ENCODE results near the gene UGT1A5. TPM values are rescaled to one million over a fixed set of nuclear protein-coding genes. Genes with fewer than 3 reads are reported as not detected.

The UGT1A5 gene
- total and polyA plus RNA-seq, 2 experiments from 2014 or later, result not detected

GRCh38 chr2:233714121-233714520, 1.4 kb downstream of the UGT1A5 start:
- H2AFZ ChIP-seq, result no peak overlapping the region
- no peaks in the 10 kb centered on the region for H3K79me2 ChIP-seq (replicated peaks; ENCODE audit: insufficient read depth)
- no peak overlapping the region for H3K4me2 ChIP-seq
- no peaks in the 10 kb centered on the region for H3K27me3 ChIP-seq (ENCODE audit: insufficient read depth)
- H3K4me3 Mint-ChIP-seq, result no peak overlapping the region
- H3K9me2 ChIP-seq (ENCODE audit: insufficient read depth), result no peaks in the 10 kb centered on the region
- ATAC-seq (no peak), DNase-seq (ENCODE audit: low spot score) (no peak)
- H4K20me1 ChIP-seq (replicated peaks; ENCODE audit: insufficient read depth), result no peaks in the 10 kb centered on the region
- no peaks in the 10 kb centered on the region for H3K4me1 ChIP-seq (ENCODE audit: insufficient read depth)
- no peak overlapping the region for H3K27ac Mint-ChIP-seq
- no peaks in the 10 kb centered on the region for H3F3A ChIP-seq (replicated peaks; ENCODE audit: low read depth)
- H3K27me3 Mint-ChIP-seq (ENCODE audit: insufficient read depth, low read depth, poor library complexity), result peaks cover 13% of the 10 kb centered on the region
- no peak overlapping the region for H3K27ac ChIP-seq (ENCODE audit: low read depth)
- H3K4me3 ChIP-seq, result no peak overlapping the region
- no peak for TF ChIP-seq CREB1 (CRISPR knock-in tag; IDR thresholded peaks at IDR 0.05; ENCODE audit: low read depth)
- no peak for TF ChIP-seq ZNF331 (CRISPR knock-in tag; IDR thresholded peaks at IDR 0.05; ENCODE audit: low read depth)
- TF ChIP-seq REST (IDR thresholded peaks at IDR 0.05; ENCODE audit: unreplicated experiment), result no peak
- no peak for TF ChIP-seq EZH2phosphoT487 (IDR thresholded peaks at IDR 0.05; ENCODE audit: unreplicated experiment)
- TF ChIP-seq CTCF (conservative IDR thresholded peaks at IDR 0.05; ENCODE audit: low read depth in 2 of 2), result no peak
- no peak for TF ChIP-seq STAT1 (IDR thresholded peaks at IDR 0.05; ENCODE audit: unreplicated experiment)
- H3K36me3 ChIP-seq (ENCODE audit: insufficient read depth), result no peaks in the 10 kb centered on the region
- H3K9me3 Mint-ChIP-seq, result peaks cover 5% of the 10 kb centered on the region; the same call in 2 of the 3 replicates
- H3K36me3 Mint-ChIP-seq (ENCODE audit: low read depth), result no peaks in the 10 kb centered on the region
- H3K4me1 Mint-ChIP-seq, result peaks cover 4% of the 10 kb centered on the region; the same call in 1 of the 3 replicates

- Mint-ChIP-seq H3K36me3 (ENCODE audit: low read depth) (peaks cover 3% of the 10 kb centered on the region; the same call in 1 of the 3 replicates), H3K4me3 (no peak within 1 kb of the TSS), H3K27me3 (ENCODE audit: insufficient read depth, low read depth, poor library complexity) (peaks cover 7% of the 10 kb centered on the region), H3K27ac (no peak within 1 kb of the TSS), H3K4me1 (no peaks in the 10 kb centered on the region), H3K9me3 (peaks cover 18% of the 10 kb centered on the region)
- H3K4me1 ChIP-seq (ENCODE audit: insufficient read depth), result no peaks in the 10 kb centered on the region
- no peak within 1 kb of the TSS for H3K4me3 ChIP-seq
- DNase-seq (ENCODE audit: low spot score), result no peak
- H3K27me3 ChIP-seq (ENCODE audit: insufficient read depth), result no peaks in the 10 kb centered on the region
- no peak for ATAC-seq
- H3K9me2 ChIP-seq (ENCODE audit: insufficient read depth), result no peaks in the 10 kb centered on the region
- H4K20me1 ChIP-seq (replicated peaks; ENCODE audit: insufficient read depth), result no peaks in the 10 kb centered on the region
- H2AFZ ChIP-seq, result no peak within 1 kb of the TSS
- no peak within 1 kb of the TSS for H3K4me2 ChIP-seq
- H3K36me3 ChIP-seq (ENCODE audit: insufficient read depth), result no peaks in the 10 kb centered on the region
- H3K79me2 ChIP-seq (replicated peaks; ENCODE audit: insufficient read depth), result no peaks in the 10 kb centered on the region
- H3K27ac ChIP-seq (ENCODE audit: low read depth), result no peak within 1 kb of the TSS
- no peaks in the 10 kb centered on the region for H3F3A ChIP-seq (replicated peaks; ENCODE audit: low read depth)
- TF ChIP-seq STAT1 (IDR thresholded peaks at IDR 0.05; ENCODE audit: unreplicated experiment) (no peak), EZH2 (IDR thresholded peaks at IDR 0.05; ENCODE audit: low read depth, unreplicated experiment) (no peak), ZNF114 (CRISPR knock-in tag; IDR thresholded peaks at IDR 0.05) (no peak), CREB1 (CRISPR knock-in tag; IDR thresholded peaks at IDR 0.05; ENCODE audit: low read depth) (no peak), ZNF462 (CRISPR knock-in tag; IDR thresholded peaks at IDR 0.05) (no peak), EZH2phosphoT487 (IDR thresholded peaks at IDR 0.05; ENCODE audit: unreplicated experiment) (no peak), POLR2AphosphoS5 (IDR thresholded peaks at IDR 0.05; ENCODE audit: low read depth) (no peak)
Measured at GRCh38 chr2:233718552-233718951, 5.8 kb downstream of the UGT1A5 start, which contains the start of gene UGT1A4. TSS of gene UGT1A4 (plus strand) at chr2:233718736. CDS start at chr2:233718821, 85 bp downstream.

All from GM23338 (cell line).